NT2/D1 (cell line): Measurements from ENCODE around the gene PRAC2.

ENCODE experiments used
- SUZ12 ChIP-seq: IDR thresholded peaks from 2 replicates; pipeline ENCODE4 v1.6.1; 2011; ENCODE audit not compliant: insufficient read length, insufficient read depth; ENCODE audit errors: extremely low read depth
- YY1 ChIP-seq: IDR thresholded peaks from 2 replicates; pipeline ENCODE4 v1.6.1; 2011; ENCODE audit not compliant: insufficient read length, insufficient read depth

GRCh38 chr17:48701864-48702532 is 21.0 kb upstream of the PRAC2 start:
- TF ChIP-seq YY1 (no peak), SUZ12 (no peak)
